ENCODE measurements around the gene CLDN5. TPM values are rescaled to one million over a fixed set of nuclear protein-coding genes. Genes with fewer than 3 reads are reported as not detected.

CLDN5 gene, protein sequence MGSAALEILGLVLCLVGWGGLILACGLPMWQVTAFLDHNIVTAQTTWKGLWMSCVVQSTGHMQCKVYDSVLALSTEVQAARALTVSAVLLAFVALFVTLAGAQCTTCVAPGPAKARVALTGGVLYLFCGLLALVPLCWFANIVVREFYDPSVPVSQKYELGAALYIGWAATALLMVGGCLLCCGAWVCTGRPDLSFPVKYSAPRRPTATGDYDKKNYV
- total RNA-seq = not detected in 3 replicates
- long read RNA-seq = 0 reads

- peak; percentile 74 for DNase-seq (ENCODE audit: low spot score)
- H3K9me3 Mint-ChIP-seq (ENCODE audit: low read depth) = no peaks in the 10 kb centered on the region
- H3K27ac Mint-ChIP-seq (ENCODE audit: unreplicated experiment) = no peak within 1 kb of the TSS
- H3K4me3 Mint-ChIP-seq (ENCODE audit: unreplicated experiment) = peak within 1 kb of the TSS; percentile 67
- H3K27me3 Mint-ChIP-seq (ENCODE audit: low read depth) = peaks cover 21% of the 10 kb centered on the region
- peaks cover 13% of the 10 kb centered on the region for H3K4me1 Mint-ChIP-seq (ENCODE audit: low read depth)
- no peaks in the 10 kb centered on the region for H3K36me3 Mint-ChIP-seq (ENCODE audit: low read depth)
- TF ChIP-seq, protein P1, sequence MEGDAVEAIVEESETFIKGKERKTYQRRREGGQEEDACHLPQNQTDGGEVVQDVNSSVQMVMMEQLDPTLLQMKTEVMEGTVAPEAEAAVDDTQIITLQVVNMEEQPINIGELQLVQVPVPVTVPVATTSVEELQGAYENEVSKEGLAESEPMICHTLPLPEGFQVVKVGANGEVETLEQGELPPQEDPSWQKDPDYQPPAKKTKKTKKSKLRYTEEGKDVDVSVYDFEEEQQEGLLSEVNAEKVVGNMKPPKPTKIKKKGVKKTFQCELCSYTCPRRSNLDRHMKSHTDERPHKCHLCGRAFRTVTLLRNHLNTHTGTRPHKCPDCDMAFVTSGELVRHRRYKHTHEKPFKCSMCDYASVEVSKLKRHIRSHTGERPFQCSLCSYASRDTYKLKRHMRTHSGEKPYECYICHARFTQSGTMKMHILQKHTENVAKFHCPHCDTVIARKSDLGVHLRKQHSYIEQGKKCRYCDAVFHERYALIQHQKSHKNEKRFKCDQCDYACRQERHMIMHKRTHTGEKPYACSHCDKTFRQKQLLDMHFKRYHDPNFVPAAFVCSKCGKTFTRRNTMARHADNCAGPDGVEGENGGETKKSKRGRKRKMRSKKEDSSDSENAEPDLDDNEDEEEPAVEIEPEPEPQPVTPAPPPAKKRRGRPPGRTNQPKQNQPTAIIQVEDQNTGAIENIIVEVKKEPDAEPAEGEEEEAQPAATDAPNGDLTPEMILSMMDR (IDR thresholded peaks at IDR 0.05) = no peak
These were observed at the start of gene CLDN5 for GRCh38 chr22:19524170-19525115. Gene CLDN5 (minus strand): TSS chr22:19524410. CDS start chr22:19524255, 155 bp downstream.

DNA sequence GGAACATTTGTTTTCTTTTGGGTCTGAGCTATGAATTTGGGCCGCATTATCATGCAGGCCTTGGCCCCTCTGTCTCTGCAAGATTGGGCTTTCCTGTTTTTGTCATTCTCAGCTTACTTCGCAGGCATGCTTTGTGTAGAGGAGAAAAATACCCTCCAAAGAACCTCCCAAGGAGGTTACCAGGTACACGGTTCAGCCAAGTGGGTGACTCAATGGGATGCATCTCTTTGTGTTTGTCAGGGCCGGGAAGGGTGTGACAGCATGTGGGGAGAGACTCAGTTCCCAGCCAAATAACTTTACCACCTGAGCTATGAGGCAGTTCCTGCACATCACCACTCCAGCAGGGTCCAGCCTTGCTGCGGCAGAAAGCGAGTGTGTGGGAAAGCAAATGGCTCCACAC lies 47.8 kb upstream of the CLDN5 start:
- Mint-ChIP-seq H3K4me3 (ENCODE audit: unreplicated experiment) (no peak overlapping the region), H3K4me1 (ENCODE audit: low read depth) (peaks cover 8% of the 10 kb centered on the region), H3K9me3 (ENCODE audit: low read depth) (no peaks in the 10 kb centered on the region), H3K27me3 (ENCODE audit: low read depth) (peaks cover 5% of the 10 kb centered on the region), H3K27ac (ENCODE audit: unreplicated experiment) (no peak overlapping the region), H3K36me3 (ENCODE audit: low read depth) (no peaks in the 10 kb centered on the region)
- DNase-seq (ENCODE audit: low spot score) = no peak
- TF ChIP-seq, protein P1 (IDR thresholded peaks at IDR 0.05) = no peak

DNA sequence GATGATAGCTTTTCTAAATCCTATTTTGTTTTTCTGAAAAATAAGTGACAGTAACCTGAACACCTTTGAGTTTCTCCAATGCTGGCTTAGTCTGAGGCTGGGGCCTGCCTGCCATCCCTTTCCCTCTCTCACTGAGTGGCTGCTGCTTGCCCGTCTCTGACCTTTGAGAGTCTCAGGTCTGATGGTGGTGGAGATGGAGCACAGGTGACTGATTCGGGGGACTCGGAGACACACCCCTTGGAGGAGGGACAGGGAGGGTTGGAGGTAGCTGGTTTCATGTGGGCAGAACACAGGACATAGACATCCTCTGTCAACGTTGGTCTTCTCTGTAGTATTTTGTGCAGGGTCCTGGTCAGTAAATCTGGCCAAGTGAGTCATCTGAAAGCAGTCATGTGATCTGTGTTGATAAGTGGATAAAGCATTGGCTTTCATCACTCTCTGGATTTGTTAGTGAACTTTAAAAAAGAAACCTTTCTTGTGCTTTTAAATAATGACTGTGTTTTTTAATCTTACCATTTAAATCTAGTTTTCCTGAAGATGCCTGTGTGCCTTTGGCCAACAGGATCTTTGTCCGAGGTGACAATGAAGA lies 47.1 kb upstream of the CLDN5 start:
- H3K27ac Mint-ChIP-seq (ENCODE audit: unreplicated experiment) = no peak overlapping the region
- TF ChIP-seq, protein P1 (IDR thresholded peaks at IDR 0.05) = no peak
- H3K4me1 Mint-ChIP-seq (ENCODE audit: low read depth) = peaks cover 1% of the 10 kb centered on the region
- DNase-seq (ENCODE audit: low spot score) = no peak
- no peaks in the 10 kb centered on the region for H3K9me3 Mint-ChIP-seq (ENCODE audit: low read depth)
- peaks cover 5% of the 10 kb centered on the region for H3K27me3 Mint-ChIP-seq (ENCODE audit: low read depth)
- no peaks in the 10 kb centered on the region for H3K36me3 Mint-ChIP-seq (ENCODE audit: low read depth)
- H3K4me3 Mint-ChIP-seq (ENCODE audit: unreplicated experiment) = no peak overlapping the region

DNA sequence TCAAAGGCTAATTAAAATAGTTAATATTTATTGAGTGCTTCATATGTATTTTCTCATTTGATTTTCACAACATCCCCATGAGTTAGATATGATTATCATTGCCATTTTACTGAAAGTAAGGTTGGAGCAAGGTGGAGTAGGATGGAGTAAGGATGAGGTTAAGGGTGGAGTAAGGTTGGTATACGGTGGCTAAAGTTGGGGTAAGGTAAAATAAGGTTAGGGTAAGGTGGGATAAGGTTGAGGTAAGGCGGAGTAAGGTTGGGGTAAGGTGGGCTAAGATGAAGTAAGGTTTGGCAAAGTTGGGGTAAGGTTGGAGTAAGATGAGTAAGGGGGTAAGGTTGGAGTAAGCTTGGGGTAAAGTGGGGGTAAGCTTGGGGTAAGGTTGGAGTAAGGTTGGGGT lies 45.8 kb upstream of the CLDN5 start:
- Mint-ChIP-seq H3K9me3 (ENCODE audit: low read depth) (no peaks in the 10 kb centered on the region), H3K36me3 (ENCODE audit: low read depth) (no peaks in the 10 kb centered on the region), H3K4me1 (ENCODE audit: low read depth) (no peaks in the 10 kb centered on the region), H3K27me3 (ENCODE audit: low read depth) (peaks cover 5% of the 10 kb centered on the region), H3K27ac (ENCODE audit: unreplicated experiment) (no peak overlapping the region), H3K4me3 (ENCODE audit: unreplicated experiment) (no peak overlapping the region)
- DNase-seq (ENCODE audit: low spot score) = no peak
- TF ChIP-seq, protein P1 (IDR thresholded peaks at IDR 0.05) = no peak

- DNase-seq (ENCODE audit: low spot score) = no peak
- TF ChIP-seq, protein P1 (IDR thresholded peaks at IDR 0.05) = no peak
- Mint-ChIP-seq H3K27ac (ENCODE audit: unreplicated experiment) (no peak overlapping the region), H3K27me3 (ENCODE audit: low read depth) (peaks cover 9% of the 10 kb centered on the region), H3K4me1 (ENCODE audit: low read depth) (no peaks in the 10 kb centered on the region), H3K4me3 (ENCODE audit: unreplicated experiment) (no peak overlapping the region), H3K9me3 (ENCODE audit: low read depth) (peaks cover 5% of the 10 kb centered on the region), H3K36me3 (ENCODE audit: low read depth) (peaks cover 3% of the 10 kb centered on the region)
These were observed 45.0 kb upstream of the CLDN5 start for GRCh38 chr22:19569276-19569640.

Measured in chondrocyte (in vitro differentiated cells).